Superior temporal gyrus (tissue), 1 donor: ENCODE results near the gene ZNF490.

ENCODE experiments used
- DNase-seq: peaks from one replicate; pipeline ENCODE4 v3.0.0-alpha.2; 2016; ENCODE audit errors: extremely low spot score

ZNF490 gene

DNA sequence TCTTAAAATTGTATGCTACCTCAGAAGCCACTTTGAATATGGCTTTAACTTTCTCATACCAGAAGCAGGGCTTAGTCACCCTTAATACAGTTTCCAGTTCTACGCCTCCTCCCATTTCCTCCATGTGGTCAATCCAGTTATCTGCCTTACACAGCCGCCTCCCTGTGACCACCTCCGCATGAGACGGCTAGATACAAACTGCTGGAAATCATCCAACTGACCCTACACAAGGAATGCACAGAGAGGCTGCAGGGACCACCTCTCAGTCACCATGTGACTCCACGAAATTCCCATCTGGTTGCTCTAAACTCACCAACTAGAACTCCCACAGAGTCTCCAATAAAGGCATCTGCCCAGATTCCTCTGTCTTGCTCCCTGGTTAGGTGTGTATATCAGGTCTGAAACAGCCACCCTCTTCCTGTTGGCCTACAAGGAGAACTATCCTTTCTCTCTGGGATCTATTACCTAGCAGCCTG lies 66.2 kb downstream of the ZNF490 start:
- no peak for DNase-seq

DNA sequence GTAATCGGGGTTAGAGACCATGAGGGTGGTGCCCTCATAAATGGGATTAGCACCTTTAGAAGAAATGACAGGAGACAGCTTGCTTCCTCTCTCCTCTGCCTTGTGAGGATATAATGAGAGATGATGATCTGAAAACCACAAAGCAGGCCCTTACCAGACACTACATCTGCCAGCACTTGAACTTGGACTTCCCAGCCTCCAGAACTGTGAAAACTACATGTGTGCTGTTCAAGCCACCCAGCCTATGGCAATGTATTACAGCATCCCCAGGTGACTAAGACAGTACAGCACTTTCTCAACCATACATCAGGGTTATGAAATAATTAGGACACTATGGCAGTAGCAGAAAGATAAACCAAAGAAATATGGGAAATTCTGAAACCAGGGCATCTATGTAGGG lies 66.8 kb downstream of the ZNF490 start:
- no peak for DNase-seq
